Measurements from ENCODE around the gene SPNS3.

The SPNS3 gene

DNA sequence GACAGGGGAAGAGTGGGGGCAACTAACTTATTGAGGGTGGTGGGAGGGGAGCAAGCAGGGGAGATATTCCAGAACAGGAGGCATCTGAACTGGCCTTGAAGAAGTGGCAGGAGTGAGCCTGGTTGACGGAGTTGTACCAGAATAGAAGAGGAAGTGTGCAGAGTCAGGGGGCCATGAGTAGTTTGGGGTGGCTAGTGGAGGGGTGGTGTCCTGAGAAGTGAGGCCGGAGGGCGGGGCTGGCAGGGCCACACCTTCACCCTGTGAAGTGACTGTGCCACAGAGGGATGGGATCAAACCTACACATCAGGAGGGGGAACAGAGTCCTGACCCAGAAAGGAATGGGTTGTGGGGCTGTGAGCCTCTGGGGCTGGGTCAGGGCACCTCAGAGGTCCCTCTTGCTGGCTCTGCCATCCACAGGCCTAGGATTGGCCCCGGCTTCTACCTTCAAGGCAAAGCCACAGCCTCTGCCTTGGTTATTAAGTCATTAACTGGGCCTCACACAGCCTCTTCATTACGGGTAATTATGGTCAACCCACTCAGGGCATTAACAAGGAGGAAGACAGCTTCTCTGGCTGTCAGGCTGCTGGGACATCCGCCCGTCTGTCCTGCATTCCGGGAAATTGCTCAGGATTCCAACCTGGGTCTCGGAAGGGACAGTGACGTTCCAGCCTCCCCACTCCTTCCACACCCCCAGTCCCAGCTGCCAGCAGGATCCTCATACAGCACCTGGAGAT is 77.6 kb downstream of the SPNS3 start:
- no peak overlapping the region for H3K4me3 ChIP-seq (replicated peaks; ENCODE audit: low read depth, low read length)
- TF ChIP-seq, protein P1, sequence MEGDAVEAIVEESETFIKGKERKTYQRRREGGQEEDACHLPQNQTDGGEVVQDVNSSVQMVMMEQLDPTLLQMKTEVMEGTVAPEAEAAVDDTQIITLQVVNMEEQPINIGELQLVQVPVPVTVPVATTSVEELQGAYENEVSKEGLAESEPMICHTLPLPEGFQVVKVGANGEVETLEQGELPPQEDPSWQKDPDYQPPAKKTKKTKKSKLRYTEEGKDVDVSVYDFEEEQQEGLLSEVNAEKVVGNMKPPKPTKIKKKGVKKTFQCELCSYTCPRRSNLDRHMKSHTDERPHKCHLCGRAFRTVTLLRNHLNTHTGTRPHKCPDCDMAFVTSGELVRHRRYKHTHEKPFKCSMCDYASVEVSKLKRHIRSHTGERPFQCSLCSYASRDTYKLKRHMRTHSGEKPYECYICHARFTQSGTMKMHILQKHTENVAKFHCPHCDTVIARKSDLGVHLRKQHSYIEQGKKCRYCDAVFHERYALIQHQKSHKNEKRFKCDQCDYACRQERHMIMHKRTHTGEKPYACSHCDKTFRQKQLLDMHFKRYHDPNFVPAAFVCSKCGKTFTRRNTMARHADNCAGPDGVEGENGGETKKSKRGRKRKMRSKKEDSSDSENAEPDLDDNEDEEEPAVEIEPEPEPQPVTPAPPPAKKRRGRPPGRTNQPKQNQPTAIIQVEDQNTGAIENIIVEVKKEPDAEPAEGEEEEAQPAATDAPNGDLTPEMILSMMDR (IDR thresholded peaks at IDR 0.05; ENCODE audit: low read length, missing control alignments) = no peak
- no peak for DNase-seq (ENCODE audit: low read depth)

DNA sequence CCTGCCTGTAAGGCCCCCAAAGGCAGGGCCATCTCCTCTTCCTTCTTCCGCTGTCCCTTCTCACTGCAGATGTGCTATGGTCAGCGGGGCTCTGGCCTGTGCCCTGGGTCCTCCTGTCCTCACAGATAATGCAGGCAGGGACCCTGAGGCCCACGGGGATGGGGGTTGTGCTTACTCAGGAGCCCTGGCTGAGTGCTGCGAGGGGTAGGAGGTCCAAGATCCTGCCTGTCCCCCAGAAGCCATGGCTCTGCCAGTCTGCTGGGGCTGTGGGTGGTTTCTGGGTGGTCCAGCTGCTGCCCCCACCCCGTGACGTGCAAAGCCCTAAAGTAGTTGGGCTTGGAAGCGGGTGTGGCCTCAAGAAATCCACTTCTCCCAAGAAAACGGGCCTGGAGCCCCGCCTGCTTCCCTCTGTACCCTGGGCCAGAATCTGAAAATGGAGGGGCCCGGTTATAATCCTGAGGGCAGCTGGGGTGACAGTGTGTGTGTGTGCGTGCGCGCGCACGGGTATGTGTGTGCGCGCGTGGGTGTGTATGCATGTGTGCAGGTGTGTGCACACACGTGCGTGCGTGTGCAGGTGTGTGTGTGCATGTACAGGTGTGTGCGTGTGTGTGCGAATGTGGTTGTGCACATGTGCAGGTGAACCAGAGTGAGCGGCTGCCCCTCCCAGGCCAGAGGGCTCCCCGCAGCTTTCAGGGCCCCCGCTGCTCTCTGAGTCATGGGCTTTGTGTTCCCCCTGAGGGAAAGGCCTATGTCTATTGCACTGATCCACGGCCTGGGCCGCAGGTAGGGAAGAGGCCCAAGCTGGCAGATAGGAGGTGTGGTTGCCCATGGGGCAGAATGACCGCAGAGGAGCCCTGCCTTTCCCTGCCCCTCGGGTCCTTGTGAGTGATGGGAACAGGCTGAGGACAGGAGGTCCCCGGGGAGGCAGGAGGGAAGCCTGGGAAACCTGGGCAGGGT is 78.7 kb downstream of the SPNS3 start:
- TF ChIP-seq, protein P1 (IDR thresholded peaks at IDR 0.05; ENCODE audit: low read length, missing control alignments) = no peak
- no peak for DNase-seq (ENCODE audit: low read depth)
- H3K4me3 ChIP-seq (replicated peaks; ENCODE audit: low read depth, low read length) = no peak overlapping the region

DNA sequence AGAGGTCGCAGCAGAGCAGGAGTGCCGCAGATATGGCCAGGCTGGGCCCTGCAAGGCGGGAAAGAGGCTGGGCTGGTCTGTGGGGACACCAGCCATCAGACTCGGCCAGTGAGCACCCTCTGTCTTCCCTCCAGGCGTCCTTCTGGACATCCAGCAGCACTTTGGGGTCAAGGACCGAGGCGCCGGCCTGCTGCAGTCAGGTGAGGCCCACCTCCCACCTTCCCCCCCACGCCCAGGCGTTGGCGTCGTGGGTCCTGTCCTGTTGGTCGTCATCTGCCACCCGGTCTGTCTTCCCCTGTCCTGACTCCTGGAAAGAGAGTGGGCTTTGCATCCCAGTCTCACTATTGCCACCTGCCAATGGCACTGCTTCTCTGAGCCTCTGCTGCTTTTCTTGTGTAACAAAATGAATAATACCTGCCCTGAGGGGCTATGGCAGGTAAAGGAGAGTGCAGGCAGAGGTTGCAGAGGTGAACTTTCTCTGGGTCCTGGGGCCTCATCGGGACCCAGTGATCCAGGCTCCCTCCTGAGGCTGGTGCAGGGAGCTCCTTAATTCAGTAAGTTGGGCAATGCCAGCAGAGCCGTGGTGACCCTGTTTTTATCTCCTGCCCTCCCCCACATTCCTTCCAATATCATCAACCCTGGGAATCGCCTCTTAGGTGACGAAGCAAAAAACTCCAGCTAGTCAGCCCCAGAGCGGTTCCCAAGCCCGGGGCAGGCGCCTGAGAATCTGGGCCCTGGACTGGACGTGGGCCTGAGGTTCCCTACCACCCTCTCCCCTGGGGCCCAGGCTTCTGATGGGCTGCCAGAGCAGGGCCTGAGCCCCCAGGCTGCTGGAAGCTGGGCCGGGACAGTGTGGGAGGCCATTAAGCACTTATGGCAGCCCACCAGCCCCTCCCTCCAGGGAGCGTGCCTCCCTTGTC is 79.6 kb downstream of the SPNS3 start:
- peak; percentile 28 for DNase-seq (ENCODE audit: low read depth)
- no peak overlapping the region for H3K4me3 ChIP-seq (replicated peaks; ENCODE audit: low read depth, low read length)
- TF ChIP-seq, protein P1 (IDR thresholded peaks at IDR 0.05; ENCODE audit: low read length, missing control alignments) = no peak

DNA sequence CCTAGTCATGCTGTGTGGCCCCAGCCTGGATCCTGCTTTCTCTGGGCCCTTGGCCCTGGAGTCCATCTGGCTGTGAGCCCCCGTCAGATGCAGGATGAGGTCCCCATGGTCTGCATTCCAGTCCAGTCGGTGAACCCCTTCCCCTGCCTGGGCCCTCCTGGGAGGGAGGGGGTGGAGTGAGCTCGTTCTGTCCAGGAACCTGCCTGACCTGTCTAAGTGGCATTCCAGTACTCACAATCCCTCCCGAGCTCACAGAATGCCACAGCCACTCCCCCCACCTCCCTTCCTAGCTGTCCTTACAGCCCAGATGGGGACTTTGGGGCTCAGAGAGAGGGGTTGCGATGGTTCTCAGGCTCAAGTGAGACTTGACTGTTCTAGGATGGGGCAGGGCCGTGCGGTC is 80.5 kb downstream of the SPNS3 start:
- DNase-seq (ENCODE audit: low read depth) = no peak
- TF ChIP-seq, protein P1 (IDR thresholded peaks at IDR 0.05; ENCODE audit: low read length, missing control alignments) = no peak
- no peak overlapping the region for H3K4me3 ChIP-seq (replicated peaks; ENCODE audit: low read depth, low read length)

DNA sequence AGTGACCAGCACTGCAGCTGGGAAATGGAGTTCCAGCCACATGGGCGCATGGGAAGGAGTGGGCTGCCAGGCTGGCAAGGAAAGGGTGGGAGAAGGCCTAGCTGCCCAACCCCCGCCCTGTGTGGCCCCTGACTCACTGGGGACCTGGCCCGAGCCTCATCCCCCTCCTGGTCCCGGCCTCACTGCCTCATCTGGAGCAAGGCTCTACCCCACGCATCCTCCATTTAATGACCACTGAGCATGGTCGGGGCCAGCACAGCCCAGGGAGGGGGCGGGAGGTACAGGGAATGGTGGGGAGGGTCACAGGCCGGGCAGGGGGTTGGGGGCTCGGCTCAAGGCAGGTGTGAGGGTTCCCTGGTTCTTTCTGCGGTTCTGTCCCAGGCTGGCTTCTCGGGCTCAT is 81.0 kb downstream of the SPNS3 start:
- H3K4me3 ChIP-seq (replicated peaks; ENCODE audit: low read depth, low read length) = no peak overlapping the region
- TF ChIP-seq, protein P1 (IDR thresholded peaks at IDR 0.05; ENCODE audit: low read length, missing control alignments) = no peak
- no peak for DNase-seq (ENCODE audit: low read depth)

DNA sequence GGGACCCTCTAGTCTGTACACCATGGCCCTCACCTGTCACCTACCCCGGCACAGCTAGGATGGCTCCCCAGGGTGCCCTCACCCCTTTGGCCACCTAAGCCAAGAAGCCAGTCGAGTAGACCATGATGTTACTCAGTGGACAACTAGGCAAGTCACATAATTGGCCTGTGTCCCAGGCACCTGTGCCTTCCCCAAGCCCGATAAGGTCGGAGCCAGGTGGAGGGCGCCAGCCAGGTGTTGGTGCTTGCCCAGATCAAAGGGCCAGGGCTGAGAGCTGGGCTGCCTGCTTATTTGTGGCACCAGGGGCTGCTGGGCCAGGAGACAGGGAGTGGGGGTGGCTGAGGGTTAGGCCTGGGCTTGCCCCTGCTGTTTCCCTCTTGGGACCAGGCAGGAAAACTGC is 81.8 kb downstream of the SPNS3 start:
- no peak for DNase-seq (ENCODE audit: low read depth)
- no peak overlapping the region for H3K4me3 ChIP-seq (replicated peaks; ENCODE audit: low read depth, low read length)
- TF ChIP-seq, protein P1 (IDR thresholded peaks at IDR 0.05; ENCODE audit: low read length, missing control alignments) = no peak

All from fibroblast of pulmonary artery (primary cell).